T-helper 1 cell (primary cell): ENCODE measurements around the gene DNAH7.
"Not testable (repeated sequence)": the region's sequence is repeated elsewhere in the genome, so short reads cannot be mapped to it uniquely, and the experiment has no call there.

Experiments
- DNase-seq, 5 donors: peaks; one replicate each; pipeline ENCODE4 v3.0.0-alpha.2; 2012 to 2020

DNAH7 gene

GRCh38 chr2:195959341-195959740 lies 109.3 kb downstream of the DNAH7 start:
- no peak for DNase-seq

- DNase-seq = no peak
These were observed 111.9 kb downstream of the DNAH7 start for GRCh38 chr2:195956725-195957124.

- no peak for DNase-seq
These were observed 123.6 kb downstream of the DNAH7 start for GRCh38 chr2:195945056-195945455.

GRCh38 chr2:195937176-195937575 lies 131.5 kb downstream of the DNAH7 start:
- DNase-seq = no peak

- DNase-seq = no peak
These were observed 134.2 kb downstream of the DNAH7 start for GRCh38 chr2:195934484-195934883.

GRCh38 chr2:195929531-195929930 lies 139.1 kb downstream of the DNAH7 start:
- no peak for DNase-seq

- DNase-seq = no peak
These were observed 143.5 kb downstream of the DNAH7 start for GRCh38 chr2:195925120-195925519.

- no peak for DNase-seq
These were observed 144.7 kb downstream of the DNAH7 start for GRCh38 chr2:195923889-195924288.

GRCh38 chr2:195917021-195917600 lies 151.5 kb downstream of the DNAH7 start:
- DNase-seq = not testable (repeated sequence)

GRCh38 chr2:195912079-195912478 lies 156.6 kb downstream of the DNAH7 start:
- DNase-seq = no peak

- no peak for DNase-seq
These were observed 158.1 kb downstream of the DNAH7 start for GRCh38 chr2:195910570-195910969.

- DNase-seq = no peak
These were observed 158.7 kb downstream of the DNAH7 start for GRCh38 chr2:195909926-195910325.

GRCh38 chr2:195907474-195907873 lies 161.2 kb downstream of the DNAH7 start:
- no peak for DNase-seq

GRCh38 chr2:195903956-195904355 lies 164.7 kb downstream of the DNAH7 start:
- no peak for DNase-seq

- DNase-seq = no peak
These were observed 165.8 kb downstream of the DNAH7 start for GRCh38 chr2:195902857-195903256.

GRCh38 chr2:195899226-195899625 lies 169.4 kb downstream of the DNAH7 start:
- DNase-seq = no peak

- DNase-seq = no peak
These were observed 170.0 kb downstream of the DNAH7 start for GRCh38 chr2:195898505-195899191.

- DNase-seq = no peak
These were observed 177.6 kb downstream of the DNAH7 start for GRCh38 chr2:195891081-195891480.

- DNase-seq = no peak
These were observed 189.5 kb downstream of the DNAH7 start for GRCh38 chr2:195879153-195879552.

GRCh38 chr2:195871326-195871725 lies 197.3 kb downstream of the DNAH7 start:
- no peak for DNase-seq

GRCh38 chr2:195864316-195864715 lies 204.3 kb downstream of the DNAH7 start:
- DNase-seq = no peak

- DNase-seq = no peak
These were observed 205.1 kb downstream of the DNAH7 start for GRCh38 chr2:195863564-195863963.

- no peak for DNase-seq
These were observed 205.5 kb downstream of the DNAH7 start for GRCh38 chr2:195863121-195863520.

- no peak for DNase-seq
These were observed 206.8 kb downstream of the DNAH7 start for GRCh38 chr2:195861821-195862220.

GRCh38 chr2:195859513-195859912 lies 209.1 kb downstream of the DNAH7 start:
- no peak for DNase-seq
